IMR-90 (cell line): ENCODE data around the gene SLC35G6. TPM values are rescaled to one million over a fixed set of nuclear protein-coding genes. Genes with fewer than 3 reads are reported as not detected.

Source experiments
- ATAC-seq: fragments of 200-7000 bp; cut with Tn5 transposase; 2 replicates; pipeline ENCODE4 v1.9.1; 2020; ENCODE audit warnings: low read depth, mild to moderate bottlenecking, moderate library complexity
- BruUV-seq: library from RNA; stranded (reverse); fragments of 400-500 nt; replicated peaks from 2 replicates; lab custom pipeline; 2021; lab: Mats Ljungman, UMichigan
- CTCF ChIA-PET: fragments of 300-600 bp; formaldehyde crosslinking; extraction: SDS; loops from one replicate; lab custom pipeline; 2021; ENCODE audit warnings: antibody characterized with exemption; lab: Yijun Ruan, JAX
- POLR2A ChIA-PET: fragments of 300-600 bp; sonication (Branson Sonifier 250); formaldehyde crosslinking; loops from one replicate; lab custom pipeline; 2022; ENCODE audit warnings: antibody characterized with exemption; ENCODE audit not compliant: unreplicated experiment; lab: Charles Lee
- DNase-seq: peaks from one replicate; pipeline ENCODE4 v3.0.0; 2013
- H2AFZ ChIP-seq: replicated peaks from 2 replicates; pipeline ENCODE3; 2013; ENCODE audit warnings: low read length, mild to moderate bottlenecking; ENCODE audit not compliant: poor library complexity
- H2AK5ac ChIP-seq: 2 replicates; pipeline ENCODE4 v1.6.1; 2013; ENCODE audit warnings: low read depth, low read length, inconsistent platforms
- H2AK9ac ChIP-seq: replicated peaks from 2 replicates; pipeline ENCODE3; 2013; ENCODE audit warnings: mild to moderate bottlenecking, low read depth, low read length, moderate library complexity; ENCODE audit not compliant: poor library complexity
- H2BK120ac ChIP-seq: 2 replicates; pipeline ENCODE4 v1.6.1; 2013; ENCODE audit warnings: low read depth, low read length, inconsistent platforms
- H2BK15ac ChIP-seq: 3 replicates; pipeline ENCODE4 v1.6.1; 2013; ENCODE audit warnings: low read depth, low read length, inconsistent platforms
- H2BK20ac ChIP-seq: 2 replicates; pipeline ENCODE4 v1.6.1; 2013; ENCODE audit warnings: low read depth, mild to moderate bottlenecking, inconsistent platforms, low read length, moderate library complexity
- H2BK5ac ChIP-seq: 2 replicates; pipeline ENCODE4 v1.6.1; 2013; ENCODE audit warnings: mild to moderate bottlenecking, low read depth, low read length, inconsistent platforms; ENCODE audit not compliant: poor library complexity, severe bottlenecking
- H3K14ac ChIP-seq: replicated peaks from 2 replicates; pipeline ENCODE4 v1.6.1; 2013; ENCODE audit warnings: low read depth, low read length, inconsistent platforms
- H3K18ac ChIP-seq: 2 replicates; pipeline ENCODE4 v1.6.1; 2013; ENCODE audit warnings: low read depth, low read length, control low read depth
- H3K23ac ChIP-seq: 2 replicates; pipeline ENCODE4 v1.6.1; 2013; ENCODE audit warnings: low read depth, low read length, inconsistent platforms
- H3K27ac ChIP-seq: 2 replicates; pipeline ENCODE4 v1.5.1; 2013; ENCODE audit warnings: mild to moderate bottlenecking, control low read depth, low read length; ENCODE audit not compliant: insufficient read depth
- H3K27me3 ChIP-seq: 2 replicates; pipeline ENCODE4 v1.6.1; 2013; ENCODE audit warnings: low read length; ENCODE audit not compliant: control insufficient read depth, insufficient read depth
- H3K36me3 ChIP-seq: 2 replicates; pipeline ENCODE4 v1.6.1; 2013; ENCODE audit warnings: low read length, mixed read lengths; ENCODE audit not compliant: control insufficient read depth, insufficient read depth
- H3K4ac ChIP-seq: 2 replicates; pipeline ENCODE4 v1.6.1; 2013; ENCODE audit warnings: low read depth, low read length, inconsistent platforms
- H3K4me1 ChIP-seq: 2 replicates; pipeline ENCODE4 v1.6.1; 2013; ENCODE audit warnings: low read length, mixed read lengths; ENCODE audit not compliant: control insufficient read depth, insufficient read depth
- H3K4me2 ChIP-seq: 2 replicates; pipeline ENCODE4 v1.6.1; 2013; ENCODE audit warnings: low read depth, mild to moderate bottlenecking, control low read depth, low read length, moderate library complexity
- H3K4me3 ChIP-seq: 2 replicates; pipeline ENCODE4 v1.5.1; 2013; ENCODE audit warnings: low read depth, mild to moderate bottlenecking, control low read depth, low read length, moderate library complexity; ENCODE audit not compliant: insufficient read depth
- H3K56ac ChIP-seq: 2 replicates; pipeline ENCODE4 v1.6.1; 2013; ENCODE audit warnings: low read length, inconsistent platforms; ENCODE audit not compliant: insufficient read depth; ENCODE audit errors: extremely low read depth
- H3K79me1 ChIP-seq, 2 experiments: 2 replicates each; pipeline ENCODE4 v1.6.1; 2013; ENCODE audit warnings: low read length in 2 of 2, inconsistent platforms in 1 of 2, low read depth in 1 of 2
- H3K9ac ChIP-seq: 2 replicates; pipeline ENCODE4 v1.6.1; 2013; ENCODE audit warnings: low read depth, low read length, control low read depth
- H3K9me1 ChIP-seq: 2 replicates; pipeline ENCODE4 v1.6.1; 2013; ENCODE audit warnings: low read length, inconsistent platforms; ENCODE audit not compliant: insufficient read depth
- H3K9me3 ChIP-seq: 2 replicates; pipeline ENCODE4 v1.6.1; 2013; ENCODE audit warnings: low read length; ENCODE audit not compliant: control insufficient read depth, insufficient read depth
- H4K20me1 ChIP-seq: 2 replicates; pipeline ENCODE4 v1.6.1; 2013; ENCODE audit warnings: low read length, inconsistent platforms; ENCODE audit not compliant: insufficient read depth
- H4K5ac ChIP-seq: 2 replicates; pipeline ENCODE4 v1.6.1; 2013; ENCODE audit warnings: mild to moderate bottlenecking, low read depth, low read length, control low read depth
- H4K8ac ChIP-seq, 2 experiments: 2 replicates each; pipeline ENCODE4 v1.6.1; 2013; ENCODE audit warnings: low read depth in 2 of 2, low read length in 2 of 2, control low read depth in 1 of 2, inconsistent platforms in 1 of 2
- H4K91ac ChIP-seq: 2 replicates; pipeline ENCODE4 v1.6.1; 2013; ENCODE audit warnings: low read depth, low read length, inconsistent platforms; ENCODE audit not compliant: insufficient read depth
- CHD1 ChIP-seq: IDR thresholded peaks from 2 replicates; pipeline ENCODE4 v1.6.1; 2012; ENCODE audit warnings: low read depth, low read length, improper control_type of control experiment
- ELK1 ChIP-seq: fragments of 150-350 bp; IDR thresholded peaks from 2 replicates; pipeline ENCODE4 v1.6.1; 2016; ENCODE audit warnings: low read depth, mild to moderate bottlenecking, low read length, moderate library complexity, borderline replicate concordance
- MAFK ChIP-seq: IDR thresholded peaks from 2 replicates; pipeline ENCODE4 v1.6.1; 2012; ENCODE audit warnings: low read depth, low read length, improper control_type of control experiment
- MAZ ChIP-seq: IDR thresholded peaks from 2 replicates; pipeline ENCODE4 v1.6.1; 2012; ENCODE audit warnings: low read depth, mild to moderate bottlenecking, low read length, improper control_type of control experiment, moderate library complexity, borderline replicate concordance
- POLR2A ChIP-seq: IDR thresholded peaks from 2 replicates; pipeline ENCODE4 v1.6.1; 2012; ENCODE audit warnings: mild to moderate bottlenecking, low read depth, low read length
- RFX5 ChIP-seq: IDR thresholded peaks from 2 replicates; pipeline ENCODE4 v1.8.0; 2012; ENCODE audit warnings: low read depth, mild to moderate bottlenecking, low read length, moderate library complexity
- SMC3 ChIP-seq: fragments of 150-350 bp; IDR thresholded peaks from 2 replicates; pipeline ENCODE4 v1.6.1; 2016; ENCODE audit warnings: low read depth, mild to moderate bottlenecking, antibody characterized with exemption, low read length, moderate library complexity
- WGBS, 2 experiments: methylation state at CpG; one replicate each; pipeline versions ENCODE4 v1.1.5 to v1.1.7; 2013; ENCODE audit warnings: missing lambda C conversion rate in 2 of 2; ENCODE audit not compliant: insufficient read length in 1 of 2; ENCODE audit errors: extremely low coverage in 2 of 2; 5-methylcytosine and 5-hydroxymethylcytosine counted together
- dilution Hi-C: fragments of 300-500 bp; cut with HindIII; formaldehyde crosslinking; loops from one replicate; pipeline ENCODE4 v1.14.3; 2018; ENCODE audit warnings: low sequenced_read_pairs; ENCODE audit not compliant: unreplicated experiment
- in situ Hi-C: fragments of 300-500 bp; cut with MboI; formaldehyde crosslinking; loops from 3 replicates; pipeline ENCODE4 v1.14.3; 2019; ENCODE audit warnings: low sequenced_read_pairs, inconsistent platforms, mixed read lengths
- intact Hi-C: fragments of 100-400 bp; cut with micrococcal nuclease; formaldehyde crosslinking; loops from 2 replicates; pipeline ENCODE4 v1.10.0; 2022
- polyA plus RNA-seq, 3 experiments: library from polyadenylated mRNA; depleted of rRNA; stranded (reverse); fragments of >200 nt; gene quantifications; 2 replicates each; pipeline ENCODE4 v1.2.3, GENCODE V29; 2012; ENCODE audit warnings: low replicate concordance in 1 of 3
- total RNA-seq: library from RNA; depleted of rRNA; stranded (reverse); fragments of >200 nt; gene quantifications from 2 replicates; pipeline ENCODE4 v1.2.3, GENCODE V29; 2012

The SLC35G6 gene
- total and polyA plus RNA-seq, 2 of the 4 experiments (the other 2 are of a cell fraction), result not detected

GRCh38 chr17:7509937-7510336 lies 28.7 kb downstream of the SLC35G6 start:
- ATAC-seq, result no peak
- 86% methylated on average over 1 of the region's 5 CpGs; no CpG with 5 or more reads in 1 of the 2 experiments for WGBS, 2 experiments
- in situ Hi-C loops, result loop anchor here (5.0 kb wide), 1 partner anchor 42 kb away; no protein-coding TSS in a partner anchor

More at GRCh38 chr17:7509937-7510336, 28.7 kb downstream of the SLC35G6 start:
- no peak overlapping the region for H3K27ac ChIP-seq
- H3K56ac ChIP-seq, result no peak overlapping the region
- H3K9ac ChIP-seq, result no peak overlapping the region
- no peak overlapping the region for H4K91ac ChIP-seq
- H2AK9ac ChIP-seq, result no peak overlapping the region
- no peak overlapping the region for H4K8ac ChIP-seq
- H3K4ac ChIP-seq, result no peak overlapping the region
- H3K23ac ChIP-seq, result no peak overlapping the region
- H3K9me1 ChIP-seq, result no peaks in the 10 kb centered on the region; the same call in 1 of the 2 replicates
- H3K4me1 ChIP-seq, result 0 out of 2 replicates have a peak, but pooled peaks cover 1% of the 10 kb centered on the region
- no peaks in the 10 kb centered on the region for H3K9me3 ChIP-seq
- CTCF ChIA-PET, result no interaction called here
- no peak overlapping the region for H2AK5ac ChIP-seq
- H3K4me2 ChIP-seq, result no peak overlapping the region
- no peak overlapping the region for H3K18ac ChIP-seq
- H3K4me3 ChIP-seq, result no peak overlapping the region
- no peak overlapping the region for H2AFZ ChIP-seq
- TF ChIP-seq ELK1 (no peak), MAFK (no peak), MAZ (no peak), CHD1 (no peak), RFX5 (no peak), POLR2A (no peak), SMC3 (no peak)
- H3K79me1 ChIP-seq, result peaks cover 3 to 11% of the 10 kb centered on the region in 2 experiments; a peak in 1 of 4 replicates
- peaks cover 3% of the 10 kb centered on the region; the same call in 1 of the 2 replicates for H4K20me1 ChIP-seq
- DNase-seq, result no peak
- H2BK120ac ChIP-seq, result no peak overlapping the region
- H2BK20ac ChIP-seq, result no peak overlapping the region
- H3K14ac ChIP-seq, result no peak overlapping the region
- H2BK15ac ChIP-seq, result no peak overlapping the region
- POLR2A ChIA-PET, result no interaction called here
- no peaks in the 10 kb centered on the region for H3K27me3 ChIP-seq
- dilution Hi-C loops, result no loop called here
- no peak overlapping the region for H4K5ac ChIP-seq
- intact Hi-C loops, result no loop called here
- BruUV-seq, result no TSS peak
- peaks cover 74% of the 10 kb centered on the region for H3K36me3 ChIP-seq
- H2BK5ac ChIP-seq, result no peak overlapping the region
